ENCODE measurements around the gene PRDM16. TPM values are rescaled to one million over a fixed set of nuclear protein-coding genes. Genes with fewer than 3 reads are reported as not detected.

Gene PRDM16
- total RNA-seq, 1 experiment from 2014 or later: 0.69 TPM

- Histone ChIP-seq H3K36me3 (replicated peaks; ENCODE audit: control insufficient read depth, insufficient read depth, low read length) (no peaks in the 10 kb centered on the region), H3K27me3 (ENCODE audit: control insufficient read depth, insufficient read depth, low read length) (no peaks in the 10 kb centered on the region), H3K4me3 (ENCODE audit: insufficient read depth, low read depth, low read length) (no peak overlapping the region)
- peak; percentile 74 for DNase-seq
Measured at GRCh38 chr1:3323021-3323795, 254.2 kb downstream of the PRDM16 start.

GRCh38 chr1:3323796-3324703 is 255.0 kb downstream of the PRDM16 start:
- H3K27me3 ChIP-seq (ENCODE audit: control insufficient read depth, insufficient read depth, low read length): no peaks in the 10 kb centered on the region
- no peak for DNase-seq
- no peak overlapping the region for H3K4me3 ChIP-seq (ENCODE audit: insufficient read depth, low read depth, low read length)
- no peaks in the 10 kb centered on the region for H3K36me3 ChIP-seq (replicated peaks; ENCODE audit: control insufficient read depth, insufficient read depth, low read length)

GRCh38 chr1:3324704-3325535 is 255.9 kb downstream of the PRDM16 start:
- no peaks in the 10 kb centered on the region for H3K27me3 ChIP-seq (ENCODE audit: control insufficient read depth, insufficient read depth, low read length)
- no peak overlapping the region for H3K4me3 ChIP-seq (ENCODE audit: insufficient read depth, low read depth, low read length)
- no peaks in the 10 kb centered on the region for H3K36me3 ChIP-seq (replicated peaks; ENCODE audit: control insufficient read depth, insufficient read depth, low read length)
- peak; percentile 54 for DNase-seq

GRCh38 chr1:3326516-3327388 is 257.7 kb downstream of the PRDM16 start:
- peak; percentile 59 for DNase-seq
- Histone ChIP-seq H3K36me3 (replicated peaks; ENCODE audit: control insufficient read depth, insufficient read depth, low read length) (no peaks in the 10 kb centered on the region), H3K4me3 (ENCODE audit: insufficient read depth, low read depth, low read length) (no peak overlapping the region)

GRCh38 chr1:3327389-3327702 is 258.3 kb downstream of the PRDM16 start:
- H3K36me3 ChIP-seq (replicated peaks; ENCODE audit: control insufficient read depth, insufficient read depth, low read length): no peaks in the 10 kb centered on the region
- no peak overlapping the region for H3K4me3 ChIP-seq (ENCODE audit: insufficient read depth, low read depth, low read length)
- peak; percentile 62 for DNase-seq
- no peaks in the 10 kb centered on the region for H3K27me3 ChIP-seq (ENCODE audit: control insufficient read depth, insufficient read depth, low read length)

More at GRCh38 chr1:3326516-3327388, 257.7 kb downstream of the PRDM16 start:
- H3K27me3 ChIP-seq (ENCODE audit: control insufficient read depth, insufficient read depth, low read length): no peaks in the 10 kb centered on the region

GRCh38 chr1:3327936-3328590 is 259.1 kb downstream of the PRDM16 start:
- no peak overlapping the region for H3K4me3 ChIP-seq (ENCODE audit: insufficient read depth, low read depth, low read length)
- no peak for DNase-seq
- no peaks in the 10 kb centered on the region for H3K36me3 ChIP-seq (replicated peaks; ENCODE audit: control insufficient read depth, insufficient read depth, low read length)
- H3K27me3 ChIP-seq (ENCODE audit: control insufficient read depth, insufficient read depth, low read length): no peaks in the 10 kb centered on the region

- Histone ChIP-seq H3K4me3 (ENCODE audit: insufficient read depth, low read depth, low read length) (no peak overlapping the region), H3K36me3 (replicated peaks; ENCODE audit: control insufficient read depth, insufficient read depth, low read length) (no peaks in the 10 kb centered on the region), H3K27me3 (ENCODE audit: control insufficient read depth, insufficient read depth, low read length) (no peaks in the 10 kb centered on the region)
- DNase-seq: peak; percentile 63
Measured at GRCh38 chr1:3329640-3330281, 260.8 kb downstream of the PRDM16 start.

GRCh38 chr1:3330771-3331245 is 261.8 kb downstream of the PRDM16 start:
- peak; percentile 70 for DNase-seq
- no peaks in the 10 kb centered on the region for H3K36me3 ChIP-seq (replicated peaks; ENCODE audit: control insufficient read depth, insufficient read depth, low read length)
- H3K4me3 ChIP-seq (ENCODE audit: insufficient read depth, low read depth, low read length): no peak overlapping the region
- H3K27me3 ChIP-seq (ENCODE audit: control insufficient read depth, insufficient read depth, low read length): no peaks in the 10 kb centered on the region

- DNase-seq: peak; percentile 63
- H3K27me3 ChIP-seq (ENCODE audit: control insufficient read depth, insufficient read depth, low read length): no peaks in the 10 kb centered on the region
- H3K4me3 ChIP-seq (ENCODE audit: insufficient read depth, low read depth, low read length): no peak overlapping the region
Measured at GRCh38 chr1:3331564-3331963, 262.6 kb downstream of the PRDM16 start.

GRCh38 chr1:3332043-3332442 is 263.0 kb downstream of the PRDM16 start:
- H3K36me3 ChIP-seq (replicated peaks; ENCODE audit: control insufficient read depth, insufficient read depth, low read length): no peaks in the 10 kb centered on the region
- no peak overlapping the region for H3K4me3 ChIP-seq (ENCODE audit: insufficient read depth, low read depth, low read length)
- no peaks in the 10 kb centered on the region for H3K27me3 ChIP-seq (ENCODE audit: control insufficient read depth, insufficient read depth, low read length)
- no peak for DNase-seq

More at GRCh38 chr1:3331564-3331963, 262.6 kb downstream of the PRDM16 start:
- no peaks in the 10 kb centered on the region for H3K36me3 ChIP-seq (replicated peaks; ENCODE audit: control insufficient read depth, insufficient read depth, low read length)

GRCh38 chr1:3332662-3333061 is 263.7 kb downstream of the PRDM16 start:
- Histone ChIP-seq H3K36me3 (replicated peaks; ENCODE audit: control insufficient read depth, insufficient read depth, low read length) (no peaks in the 10 kb centered on the region), H3K4me3 (ENCODE audit: insufficient read depth, low read depth, low read length) (no peak overlapping the region), H3K27me3 (ENCODE audit: control insufficient read depth, insufficient read depth, low read length) (no peaks in the 10 kb centered on the region)
- DNase-seq: no peak

GRCh38 chr1:3333903-3334302 is 264.9 kb downstream of the PRDM16 start:
- Histone ChIP-seq H3K36me3 (replicated peaks; ENCODE audit: control insufficient read depth, insufficient read depth, low read length) (no peaks in the 10 kb centered on the region), H3K27me3 (ENCODE audit: control insufficient read depth, insufficient read depth, low read length) (no peaks in the 10 kb centered on the region), H3K4me3 (ENCODE audit: insufficient read depth, low read depth, low read length) (no peak overlapping the region)
- no peak for DNase-seq

- no peaks in the 10 kb centered on the region for H3K27me3 ChIP-seq (ENCODE audit: control insufficient read depth, insufficient read depth, low read length)
- no peak for DNase-seq
Measured at GRCh38 chr1:3334366-3334765, 265.4 kb downstream of the PRDM16 start.

More at GRCh38 chr1:3334366-3334765, 265.4 kb downstream of the PRDM16 start:
- Histone ChIP-seq H3K36me3 (replicated peaks; ENCODE audit: control insufficient read depth, insufficient read depth, low read length) (no peaks in the 10 kb centered on the region), H3K4me3 (ENCODE audit: insufficient read depth, low read depth, low read length) (no peak overlapping the region)

All from H7 (cell line).